HG02623 (cell line): ENCODE data around the gene PRND.
"Not testable (repeated sequence)": the region's sequence is repeated elsewhere in the genome, so short reads cannot be mapped to it uniquely, and the experiment has no call there.

Experiments
- ATAC-seq: cut with Tn5 transposase; IDR thresholded peaks from one replicate; pipeline ENCODE4 v1.9.1; 2021; ENCODE audit warnings: moderate library complexity; ENCODE audit not compliant: unreplicated experiment

The PRND gene

GRCh38 chr20:4736875-4737274, 15.2 kb downstream of the PRND start:
- no peak for ATAC-seq

DNA sequence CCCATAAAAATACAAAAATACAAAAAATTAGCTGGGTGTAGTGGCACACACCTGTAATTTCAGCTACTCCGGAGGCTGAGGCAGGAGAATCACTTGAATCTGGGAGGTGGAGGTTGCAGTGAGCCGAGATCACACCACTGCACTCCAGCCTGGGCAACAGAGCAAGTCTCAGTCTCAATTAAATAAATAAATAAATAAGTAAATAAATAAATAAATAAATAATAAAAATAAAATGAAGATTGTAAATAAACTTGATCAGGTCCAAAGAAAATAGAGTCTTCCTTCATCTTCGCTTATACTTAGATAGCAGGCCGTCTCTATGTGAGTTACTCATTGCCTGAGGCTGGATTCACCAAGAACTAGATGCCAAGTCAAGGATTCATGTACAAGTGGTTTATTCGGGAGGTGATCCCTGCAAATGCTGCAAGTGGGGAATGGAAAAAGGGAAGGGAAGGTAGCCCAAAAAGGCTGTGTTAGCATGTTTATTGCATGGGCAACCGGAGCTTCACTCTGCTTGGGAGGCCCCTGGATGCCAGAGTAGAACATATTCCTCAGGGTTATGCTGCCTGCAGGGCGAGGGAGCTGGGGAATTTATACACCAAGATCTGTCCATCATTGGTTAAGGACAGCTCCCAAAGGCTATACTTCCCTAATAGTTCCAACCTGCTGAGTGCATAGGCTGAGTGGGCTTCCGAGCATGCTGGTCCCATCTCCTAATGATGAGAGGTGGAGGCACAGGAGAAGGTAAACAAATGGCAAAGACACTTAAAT, 16.3 kb downstream of the PRND start:
- ATAC-seq: no peak

DNA sequence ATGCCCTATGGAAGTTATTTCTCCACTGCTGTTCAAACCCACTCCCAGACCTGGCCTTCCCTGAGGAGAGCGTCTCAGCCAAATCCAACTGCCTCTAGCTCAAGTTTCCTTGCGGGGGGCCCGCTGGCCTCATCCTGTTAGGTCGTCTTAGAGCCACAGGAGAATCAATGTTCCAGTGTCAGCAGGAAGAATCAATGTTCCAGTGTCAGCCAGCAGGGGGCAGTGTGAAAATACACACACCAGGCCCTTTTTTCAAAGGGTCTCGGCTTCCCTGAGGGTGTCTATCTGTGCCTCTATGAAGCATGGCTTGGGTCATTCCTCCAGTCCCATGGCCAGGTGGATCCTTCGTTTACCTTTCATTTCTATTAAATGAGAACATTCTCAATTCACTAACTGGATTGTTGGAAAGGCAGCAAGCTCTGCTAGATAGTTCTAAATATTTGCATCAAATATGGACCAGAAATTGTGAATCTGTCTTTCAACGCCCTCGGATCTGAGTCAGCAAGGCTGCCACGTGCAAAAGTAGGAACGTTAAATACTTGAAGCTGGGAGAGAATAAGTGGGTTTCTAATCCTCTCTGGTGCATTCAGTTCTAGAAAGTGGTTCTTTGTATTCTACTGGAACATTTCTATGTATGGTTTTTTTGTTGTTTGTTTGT, 19.2 kb downstream of the PRND start:
- ATAC-seq: no peak

DNA sequence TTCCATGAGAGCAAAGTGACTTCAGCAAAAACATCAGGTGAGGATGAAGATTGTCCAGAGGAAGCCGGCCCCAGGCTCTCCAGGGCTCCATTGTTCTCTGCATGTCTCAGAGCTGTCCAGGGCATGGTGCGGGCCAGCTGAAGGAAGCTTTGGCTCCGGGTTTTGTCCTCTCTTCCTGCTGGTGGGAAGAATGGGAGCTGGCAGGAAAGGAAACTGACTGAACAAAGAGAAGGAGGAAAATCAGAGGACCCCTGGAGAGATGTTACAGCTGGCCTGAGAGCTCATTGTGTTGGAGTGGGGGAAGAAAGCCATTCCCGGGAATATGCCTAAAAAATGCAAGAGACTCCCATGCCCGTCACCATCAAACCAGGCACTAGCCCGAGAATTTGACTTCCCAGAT, 27.1 kb downstream of the PRND start:
- ATAC-seq: no peak

DNA sequence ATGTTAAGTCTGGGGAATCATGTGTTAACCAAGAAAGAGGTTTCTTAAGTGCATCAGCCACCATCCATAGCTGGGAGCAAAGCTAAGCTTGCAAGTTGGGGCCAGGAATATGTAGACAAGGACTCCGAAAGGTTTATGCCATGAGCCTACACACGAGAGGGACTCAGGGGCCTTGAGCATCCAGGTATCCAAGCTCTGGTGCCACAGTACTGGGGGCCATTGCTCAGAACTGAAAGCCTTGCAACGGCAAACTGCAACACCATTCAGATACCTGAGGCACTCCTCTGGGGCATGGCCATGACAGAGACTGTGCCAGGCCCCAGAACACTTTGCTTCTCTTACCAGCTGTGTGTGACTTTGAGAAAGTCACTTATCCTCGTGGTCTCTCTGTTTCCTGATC, 27.6 kb downstream of the PRND start:
- ATAC-seq: no peak

DNA sequence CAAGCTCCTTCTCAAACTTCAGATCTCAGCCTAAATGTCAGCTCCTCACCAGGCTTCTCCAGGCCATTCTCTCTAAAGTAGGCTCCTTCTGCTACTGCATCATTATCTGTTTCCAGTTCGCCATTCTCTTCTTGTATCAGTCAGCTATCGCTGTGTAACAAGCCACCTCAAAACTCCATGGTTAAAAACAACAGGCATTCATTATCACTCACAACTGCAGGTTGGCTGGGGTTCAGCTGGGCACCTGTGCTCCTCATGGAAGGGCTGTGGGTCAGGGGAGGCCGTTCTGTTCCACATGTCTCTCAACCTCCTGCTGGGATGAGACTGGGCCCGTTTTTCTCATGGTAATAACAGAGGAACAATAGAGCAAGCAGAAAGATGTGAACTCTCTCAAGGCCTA, 28.7 kb downstream of the PRND start:
- ATAC-seq: no peak

DNA sequence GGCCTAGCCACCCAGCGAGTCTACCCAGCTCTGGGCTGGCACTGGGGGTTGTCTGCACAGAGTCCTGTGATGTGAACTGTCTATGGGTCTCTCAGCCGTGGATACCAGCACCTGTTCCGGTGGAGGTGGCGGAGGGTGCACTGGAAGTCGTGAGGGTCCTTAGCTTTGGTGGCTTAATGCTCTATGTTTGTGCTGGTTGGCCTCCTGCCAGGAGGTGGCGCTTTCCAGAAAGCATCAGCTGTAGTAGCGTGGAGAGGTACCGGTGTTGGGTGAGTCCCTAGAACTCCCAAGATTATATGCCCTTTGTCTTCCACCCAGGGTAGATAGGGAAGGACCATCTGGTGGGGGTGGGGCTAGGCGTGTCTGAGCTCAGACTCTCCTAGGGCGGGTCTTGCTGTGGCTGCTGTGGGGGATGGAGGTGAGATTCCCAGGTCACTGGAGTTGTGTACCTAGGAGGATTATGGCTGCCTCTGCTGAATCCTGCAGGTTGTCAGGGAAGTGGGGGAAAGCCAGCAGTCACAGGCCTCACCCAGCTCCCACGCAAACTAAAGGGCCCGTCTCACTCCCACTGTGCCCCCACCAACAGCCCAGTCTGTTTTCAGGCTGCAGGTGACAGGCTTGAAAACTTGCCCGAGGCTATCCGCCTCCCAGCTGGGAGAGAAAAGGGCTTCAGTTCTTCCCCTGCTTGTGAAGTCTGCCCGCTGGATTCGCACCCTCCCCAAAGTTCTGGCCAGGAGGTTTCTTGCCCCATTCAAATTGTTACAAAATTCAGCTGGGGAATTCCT, 37.6 kb downstream of the PRND start:
- not testable (repeated sequence) for ATAC-seq

GRCh38 chr20:4763261-4763660, 41.6 kb downstream of the PRND start:
- no peak for ATAC-seq

GRCh38 chr20:4763723-4764510, 42.2 kb downstream of the PRND start:
- no peak for ATAC-seq

- no peak for ATAC-seq
These were observed 43.1 kb downstream of the PRND start for GRCh38 chr20:4764805-4765204.

DNA sequence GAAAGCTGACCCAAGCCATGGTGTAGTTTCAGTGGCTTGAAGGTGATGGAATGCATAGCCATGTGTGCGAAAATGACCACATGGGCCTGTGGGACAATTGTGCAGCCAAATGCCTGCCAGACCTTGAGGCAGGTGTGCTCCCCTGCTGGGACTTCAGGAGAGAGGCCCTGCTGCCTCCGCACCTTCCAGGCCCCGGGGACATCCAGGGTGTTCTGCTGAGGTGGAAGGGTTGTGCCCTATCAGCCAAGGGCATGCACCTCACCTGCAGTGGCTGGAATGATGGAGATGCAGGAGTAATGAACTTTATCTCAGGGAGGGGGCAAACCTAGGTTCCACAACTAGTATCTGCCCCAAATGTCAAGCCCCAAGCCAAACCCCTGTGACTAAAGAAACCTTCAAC, 44.0 kb downstream of the PRND start:
- ATAC-seq: no peak

GRCh38 chr20:4766631-4767030, 44.9 kb downstream of the PRND start:
- no peak for ATAC-seq

DNA sequence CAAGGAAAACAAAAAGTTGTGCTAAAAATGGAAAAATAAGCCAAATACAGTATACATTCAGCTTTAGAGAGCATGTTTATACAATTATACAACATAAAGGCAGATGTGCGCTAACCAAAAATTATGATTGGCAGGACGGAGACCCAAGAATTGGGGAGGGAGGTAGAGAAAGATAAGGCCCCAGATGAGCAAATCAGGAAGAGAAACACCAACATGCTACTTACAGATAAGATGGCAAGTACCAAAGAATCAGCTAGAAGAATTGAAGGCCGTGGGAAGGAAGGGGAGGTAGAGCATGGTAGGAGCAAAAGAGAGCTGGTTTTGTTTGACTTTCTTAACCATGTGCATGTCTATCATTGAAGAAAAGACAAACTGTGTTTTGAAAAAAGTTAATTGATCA, 45.4 kb downstream of the PRND start:
- ATAC-seq: no peak

GRCh38 chr20:4769328-4769727, 47.6 kb downstream of the PRND start:
- no peak for ATAC-seq

GRCh38 chr20:4770026-4770425, 48.3 kb downstream of the PRND start:
- no peak for ATAC-seq

DNA sequence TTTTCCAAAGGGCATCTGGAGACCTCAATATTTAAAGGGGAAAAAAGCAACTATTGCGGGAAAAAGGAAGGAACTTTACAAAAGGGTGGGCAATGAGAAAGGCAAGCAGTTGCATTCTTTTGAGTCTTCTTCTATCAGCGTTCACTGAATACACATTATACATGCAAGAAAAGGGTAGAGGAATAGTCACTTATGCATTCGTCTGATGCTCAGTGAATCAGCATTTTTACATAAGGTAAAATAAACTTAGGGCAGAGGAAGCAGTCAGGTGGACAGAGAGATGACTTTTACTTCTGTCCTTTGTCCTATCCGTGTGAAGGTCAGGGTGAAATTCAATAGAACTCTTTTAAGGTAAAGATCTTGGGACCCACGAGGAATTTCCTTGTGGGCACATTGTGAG, 49.3 kb downstream of the PRND start:
- ATAC-seq: no peak

GRCh38 chr20:4772132-4772531, 50.4 kb downstream of the PRND start:
- ATAC-seq: no peak

DNA sequence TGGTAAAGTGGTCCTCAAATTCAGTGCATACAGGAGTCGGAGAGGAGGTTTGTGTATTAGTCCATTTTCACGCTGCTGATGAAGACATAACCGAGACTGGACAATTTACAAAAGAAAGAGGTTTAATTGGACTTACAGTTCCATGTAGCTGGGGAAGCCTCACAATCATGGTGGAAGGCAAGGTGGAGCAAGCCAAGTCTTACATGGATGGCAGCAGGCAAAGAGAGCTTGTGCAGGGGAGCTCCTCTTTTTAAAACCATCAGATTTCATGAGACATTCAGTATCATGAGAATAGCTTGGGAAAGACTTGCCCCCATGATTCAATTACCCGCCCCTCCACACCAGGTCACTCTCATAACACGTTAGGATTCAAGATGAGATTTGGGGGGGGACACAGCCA, 51.3 kb downstream of the PRND start:
- ATAC-seq: not testable (repeated sequence)

- ATAC-seq: no peak
These were observed 52.0 kb downstream of the PRND start for GRCh38 chr20:4773736-4774135.

- ATAC-seq: no peak
These were observed 52.5 kb downstream of the PRND start for GRCh38 chr20:4774207-4774606.
